MM.1S (cell line): ENCODE results near the gene RYR2.

ENCODE experiments used
- DNase-seq: peaks from one replicate; pipeline ENCODE4 v3.0.0-alpha.2; 2015
- H2AFZ ChIP-seq: fragments of 300-600 bp; sonication (generic); 2 replicates; pipeline ENCODE4 v1.6.0; 2016; ENCODE audit warnings: antibody characterized with exemption, low read length
- H3F3A ChIP-seq: fragments of 300-600 bp; sonication (generic); 2 replicates; pipeline ENCODE4 v1.6.1; 2016; ENCODE audit warnings: mild to moderate bottlenecking, antibody characterized with exemption, low read length, moderate library complexity, mixed read lengths; ENCODE audit not compliant: insufficient read depth
- H3K27ac ChIP-seq: fragments of 300-600 bp; sonication (generic); 2 replicates; pipeline ENCODE4 v1.5.1; 2016; ENCODE audit warnings: mild to moderate bottlenecking, low read length
- H3K27me3 ChIP-seq: fragments of 300-600 bp; sonication (generic); replicated peaks from 2 replicates; pipeline ENCODE4 v1.6.0; 2016; ENCODE audit warnings: low read length; ENCODE audit not compliant: insufficient read depth
- H3K36me3 ChIP-seq: fragments of 300-600 bp; sonication (generic); replicated peaks from 2 replicates; pipeline ENCODE4 v1.6.1; 2016; ENCODE audit warnings: mild to moderate bottlenecking, low read length, mixed read lengths; ENCODE audit not compliant: insufficient read depth
- H3K4me1 ChIP-seq: fragments of 300-600 bp; sonication (generic); 2 replicates; pipeline ENCODE4 v1.6.1; 2016; ENCODE audit warnings: low read length, mixed read lengths
- H3K4me2 ChIP-seq: fragments of 300-600 bp; sonication (generic); 2 replicates; pipeline ENCODE4 v1.6.0; 2016; ENCODE audit warnings: low read depth, low read length
- H3K4me3 ChIP-seq: fragments of 300-600 bp; sonication (generic); 2 replicates; pipeline ENCODE4 v1.5.1; 2016; ENCODE audit warnings: low read length, mixed read lengths
- H3K79me2 ChIP-seq: fragments of 300-600 bp; sonication (generic); 2 replicates; pipeline ENCODE4 v1.6.1; 2016; ENCODE audit warnings: mixed run types, low read length, mixed read lengths
- H3K9ac ChIP-seq: fragments of 300-600 bp; sonication (generic); 2 replicates; pipeline ENCODE4 v1.6.1; 2016; ENCODE audit warnings: low read length, mixed read lengths
- H3K9me2 ChIP-seq: fragments of 300-600 bp; sonication (generic); replicated peaks from 2 replicates; pipeline ENCODE4 v1.6.1; 2016; ENCODE audit warnings: mild to moderate bottlenecking, low read length, mixed read lengths; ENCODE audit not compliant: insufficient read depth
- H3K9me3 ChIP-seq: fragments of 300-600 bp; sonication (generic); replicated peaks from 2 replicates; pipeline ENCODE4 v1.6.1; 2016; ENCODE audit warnings: mild to moderate bottlenecking, low read length, mixed read lengths; ENCODE audit not compliant: insufficient read depth
- H4K20me1 ChIP-seq: fragments of 300-600 bp; sonication (generic); 2 replicates; pipeline ENCODE4 v1.6.1; 2016; ENCODE audit warnings: mild to moderate bottlenecking, low read length, moderate library complexity, mixed read lengths; ENCODE audit not compliant: insufficient read depth
- EZH2 ChIP-seq: fragments of 300-600 bp; sonication (generic); optimal IDR thresholded peaks from 2 replicates; pipeline ENCODE3; 2017; ENCODE audit warnings: low read depth, mild to moderate bottlenecking, antibody characterized with exemption, low read length, mixed read lengths
- EZH2phosphoT487 ChIP-seq: fragments of 300-600 bp; sonication (generic); IDR thresholded peaks from 2 replicates; pipeline ENCODE4 v1.6.1; 2018; ENCODE audit warnings: antibody characterized with exemption, low read length
- TF ChIP-seq, protein P1 (sequence below): fragments of 300-600 bp; sonication (generic); IDR thresholded peaks from 2 replicates; pipeline ENCODE4 v1.5.1; 2016; ENCODE audit warnings: antibody characterized with exemption, low read length, mixed read lengths

The RYR2 gene

DNA sequence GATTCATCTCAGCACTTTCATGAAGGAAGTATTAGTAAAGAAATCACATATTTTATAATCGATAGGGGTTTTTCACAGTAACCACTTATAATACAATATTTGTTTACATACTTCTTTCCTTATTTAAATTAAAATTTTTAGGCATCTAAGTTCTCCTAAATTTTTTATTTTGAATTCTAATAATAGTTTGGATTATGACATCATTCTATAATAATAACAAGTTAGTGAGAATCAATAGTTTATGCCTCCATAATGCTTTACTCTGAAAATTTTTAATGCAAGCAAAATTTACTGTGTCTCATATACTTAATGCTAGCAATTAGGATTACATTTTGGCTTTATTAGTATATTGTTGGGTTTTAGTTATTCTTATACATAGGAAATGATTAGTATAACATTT lies 596.6 kb downstream of the RYR2 start:
- H3K79me2 ChIP-seq: no peaks in the 10 kb centered on the region
- TF ChIP-seq EZH2: no peak
- no peak for TF ChIP-seq EZH2phosphoT487
- TF ChIP-seq, protein P1, sequence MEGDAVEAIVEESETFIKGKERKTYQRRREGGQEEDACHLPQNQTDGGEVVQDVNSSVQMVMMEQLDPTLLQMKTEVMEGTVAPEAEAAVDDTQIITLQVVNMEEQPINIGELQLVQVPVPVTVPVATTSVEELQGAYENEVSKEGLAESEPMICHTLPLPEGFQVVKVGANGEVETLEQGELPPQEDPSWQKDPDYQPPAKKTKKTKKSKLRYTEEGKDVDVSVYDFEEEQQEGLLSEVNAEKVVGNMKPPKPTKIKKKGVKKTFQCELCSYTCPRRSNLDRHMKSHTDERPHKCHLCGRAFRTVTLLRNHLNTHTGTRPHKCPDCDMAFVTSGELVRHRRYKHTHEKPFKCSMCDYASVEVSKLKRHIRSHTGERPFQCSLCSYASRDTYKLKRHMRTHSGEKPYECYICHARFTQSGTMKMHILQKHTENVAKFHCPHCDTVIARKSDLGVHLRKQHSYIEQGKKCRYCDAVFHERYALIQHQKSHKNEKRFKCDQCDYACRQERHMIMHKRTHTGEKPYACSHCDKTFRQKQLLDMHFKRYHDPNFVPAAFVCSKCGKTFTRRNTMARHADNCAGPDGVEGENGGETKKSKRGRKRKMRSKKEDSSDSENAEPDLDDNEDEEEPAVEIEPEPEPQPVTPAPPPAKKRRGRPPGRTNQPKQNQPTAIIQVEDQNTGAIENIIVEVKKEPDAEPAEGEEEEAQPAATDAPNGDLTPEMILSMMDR: no peak

DNA sequence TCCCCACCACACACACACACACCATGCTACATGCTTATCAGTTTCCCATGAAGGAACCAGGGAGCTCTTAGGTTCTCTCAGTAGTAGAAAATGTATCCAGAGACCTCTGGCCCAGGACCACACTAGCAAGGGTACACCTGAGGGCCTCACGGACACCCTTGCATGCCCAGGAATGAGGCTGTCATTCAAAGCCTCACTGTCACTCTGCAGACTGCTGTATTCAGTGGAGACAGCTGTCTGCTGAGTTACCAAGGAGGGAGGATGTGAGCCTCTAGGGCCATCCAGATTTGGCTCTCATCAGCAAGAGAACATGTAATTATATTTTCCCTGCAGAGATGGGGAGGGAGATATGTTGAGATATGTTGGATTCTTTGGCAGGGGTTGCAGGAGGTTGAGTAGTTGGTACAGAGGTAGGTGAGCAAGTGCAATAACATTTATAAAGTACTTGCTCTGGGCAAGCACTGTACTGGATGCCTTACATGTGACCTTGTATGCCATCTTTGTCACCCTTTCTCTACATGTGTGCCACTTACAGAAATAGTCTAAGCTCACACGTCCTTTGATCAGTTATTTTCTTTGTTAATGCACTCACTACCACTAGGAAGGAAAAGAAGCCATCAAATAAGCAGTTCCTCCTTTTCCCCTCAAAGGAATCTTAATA lies 598.2 kb downstream of the RYR2 start:
- H3K4me3 ChIP-seq: no peak overlapping the region
- no peak overlapping the region for H3K4me2 ChIP-seq
- H3F3A ChIP-seq: no peaks in the 10 kb centered on the region
- no peak for DNase-seq
- no peak overlapping the region for H2AFZ ChIP-seq
- H3K27ac ChIP-seq: no peak overlapping the region
- no peak for TF ChIP-seq EZH2
- TF ChIP-seq, protein P1: no peak
- no peak for TF ChIP-seq EZH2phosphoT487
- H3K9me3 ChIP-seq: no peaks in the 10 kb centered on the region
- H4K20me1 ChIP-seq: no peaks in the 10 kb centered on the region
- H3K9ac ChIP-seq: no peak overlapping the region
- H3K36me3 ChIP-seq: no peaks in the 10 kb centered on the region
- H3K9me2 ChIP-seq: no peaks in the 10 kb centered on the region
- no peaks in the 10 kb centered on the region for H3K79me2 ChIP-seq
- no peaks in the 10 kb centered on the region for H3K4me1 ChIP-seq
- no peaks in the 10 kb centered on the region for H3K27me3 ChIP-seq

More for the DNA sequence above, 596.6 kb downstream of the RYR2 start:
- H3K4me3 ChIP-seq: no peak overlapping the region
- no peaks in the 10 kb centered on the region for H3K4me1 ChIP-seq
- H3K9ac ChIP-seq: no peak overlapping the region
- H3K27me3 ChIP-seq: no peaks in the 10 kb centered on the region
- H4K20me1 ChIP-seq: no peaks in the 10 kb centered on the region
- H3K36me3 ChIP-seq: no peaks in the 10 kb centered on the region
- no peak overlapping the region for H2AFZ ChIP-seq
- no peaks in the 10 kb centered on the region for H3F3A ChIP-seq
- H3K9me2 ChIP-seq: no peaks in the 10 kb centered on the region
- no peak overlapping the region for H3K4me2 ChIP-seq
- H3K9me3 ChIP-seq: no peaks in the 10 kb centered on the region
- no peak for DNase-seq
- no peak overlapping the region for H3K27ac ChIP-seq

DNA sequence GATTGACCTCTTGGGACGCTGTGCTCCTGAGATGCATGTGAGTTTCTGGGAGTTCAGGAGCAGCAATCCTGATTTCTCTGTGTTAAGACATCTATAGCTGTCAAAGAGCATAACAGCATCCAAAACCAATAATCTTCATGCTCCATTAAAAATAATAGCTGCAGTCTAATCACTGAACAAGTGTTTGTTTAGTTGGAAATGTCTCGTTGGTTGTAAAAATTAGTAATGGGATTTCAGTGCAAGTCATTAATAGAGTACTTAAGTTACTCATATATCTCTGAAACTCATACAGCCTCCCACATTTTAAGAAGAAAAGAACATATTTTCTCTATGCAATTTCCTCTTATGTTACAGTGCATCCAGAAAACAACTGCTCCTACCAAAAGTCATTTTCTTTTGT lies 599.0 kb downstream of the RYR2 start:
- Histone ChIP-seq H3K36me3 (no peaks in the 10 kb centered on the region), H3K4me1 (no peaks in the 10 kb centered on the region), H3K4me3 (no peak overlapping the region), H3K9ac (no peak overlapping the region), H3F3A (no peaks in the 10 kb centered on the region), H3K9me3 (no peaks in the 10 kb centered on the region), H3K9me2 (no peaks in the 10 kb centered on the region), H3K79me2 (no peaks in the 10 kb centered on the region), H2AFZ (no peak overlapping the region), H3K27ac (no peak overlapping the region), H3K4me2 (no peak overlapping the region), H4K20me1 (no peaks in the 10 kb centered on the region), H3K27me3 (no peaks in the 10 kb centered on the region)
- TF ChIP-seq, protein P1: no peak
- TF ChIP-seq EZH2phosphoT487 (no peak), EZH2 (no peak)
- DNase-seq: no peak
